B cell (primary cell): Measurements from ENCODE around the gene SMAD7. TPM values are rescaled to one million over a fixed set of nuclear protein-coding genes. Genes with fewer than 3 reads are reported as not detected.

Experiments used
- ATAC-seq: fragments of 200-7000 bp; cut with Tn5 transposase; one replicate; pipeline ENCODE4 v1.10.0; 2021; ENCODE audit warnings: low read depth, mild to moderate bottlenecking, moderate number of reproducible peaks, moderate library complexity
- CTCF ChIA-PET: fragments of 350-600 bp; sonication (Branson Sonifier 250); formaldehyde crosslinking; loops from one replicate; lab custom pipeline; 2021; ENCODE audit warnings: antibody characterized with exemption, inconsistent platforms; lab: Charles Lee
- POLR2A ChIA-PET: fragments of 350-600 bp; sonication (Branson Sonifier 250); formaldehyde crosslinking; loops from one replicate; lab custom pipeline; 2021; ENCODE audit warnings: antibody characterized with exemption; lab: Charles Lee
- DNase-seq: peaks from one replicate; pipeline ENCODE4 v3.0.0; 2013
- H2AFZ ChIP-seq: 2 replicates; pipeline ENCODE4 v1.6.1; 2012; ENCODE audit warnings: mild to moderate bottlenecking, low read depth, low read length; ENCODE audit not compliant: insufficient read depth, poor library complexity, severe bottlenecking
- H3K27ac ChIP-seq, 2 donors: 1 replicate in 1 of 2; 2 replicates in 1 of 2; pipeline ENCODE4 v1.5.1; 2012 to 2013; ENCODE audit warnings: low read length in 2 of 2, mild to moderate bottlenecking in 2 of 2, moderate library complexity in 1 of 2
- H3K27me3 ChIP-seq, 4 experiments: fragments of 200-600 bp in 1 of 4; sonication (generic) in 1 of 4; replicated peaks in 1 of 4; 1 replicate in 2 of 4; 2 replicates in 2 of 4; pipeline versions ENCODE4 v1.6.1 to v1.7.0; 2013 to 2016; ENCODE audit warnings: low read length in 3 of 4, mild to moderate bottlenecking in 2 of 4, mixed read lengths in 1 of 4, moderate library complexity in 1 of 4; ENCODE audit not compliant: insufficient read depth in 4 of 4, control insufficient read depth in 3 of 4; ENCODE audit errors: control extremely low read depth in 1 of 4
- H3K36me3 ChIP-seq, 2 experiments: replicated peaks in 1 of 2; 1 replicate in 1 of 2; 2 replicates in 1 of 2; pipeline versions ENCODE4 v1.6.1 to v1.7.1; 2013; ENCODE audit warnings: low read length in 1 of 2; ENCODE audit not compliant: insufficient read depth in 2 of 2, control insufficient read depth in 1 of 2; ENCODE audit errors: control extremely low read depth in 1 of 2, extremely low read depth in 1 of 2
- H3K4me1 ChIP-seq, 2 donors: fragments of 200-600 bp in 1 of 2; sonication (generic) in 1 of 2; 1 replicate in 1 of 2; 2 replicates in 1 of 2; pipeline versions ENCODE4 v1.5.1 to v1.6.1; 2013 to 2017; ENCODE audit warnings: low read length in 2 of 2; ENCODE audit not compliant: control insufficient read depth in 2 of 2, insufficient read depth in 2 of 2
- H3K4me2 ChIP-seq: replicated peaks from 2 replicates; pipeline ENCODE3; 2012; ENCODE audit warnings: mild to moderate bottlenecking, low read depth, low read length; ENCODE audit not compliant: poor library complexity, severe bottlenecking
- H3K4me3 ChIP-seq, 5 experiments: fragments of 200-600 bp in 1 of 5; sonication (generic) in 1 of 5; 1 replicate in 3 of 5; 2 replicates in 2 of 5; pipeline versions ENCODE4 v1.5.1 to v1.7.0; 2011 to 2016; ENCODE audit warnings: low read length in 4 of 5, mild to moderate bottlenecking in 4 of 5, low read depth in 2 of 5, control low read depth in 1 of 5, moderate library complexity in 1 of 5; ENCODE audit not compliant: insufficient read depth in 1 of 5; ENCODE audit errors: control extremely low read depth in 1 of 5, extremely low read depth in 1 of 5
- H3K79me2 ChIP-seq: fragments of 200-600 bp; sonication (generic); one replicate; pipeline ENCODE4 v1.6.0; 2016; ENCODE audit warnings: low read length; ENCODE audit not compliant: control insufficient read depth, insufficient read depth
- H3K9ac ChIP-seq: fragments of 200-600 bp; sonication (generic); 2 replicates; pipeline ENCODE4 v1.6.1; 2017; ENCODE audit warnings: mild to moderate bottlenecking, low read length, moderate library complexity
- H3K9me3 ChIP-seq, 3 donors: one replicate each; pipeline versions ENCODE4 v1.6.1 to v1.7.1; 2013; ENCODE audit warnings: low read length in 2 of 3; ENCODE audit not compliant: control insufficient read depth in 2 of 3, insufficient read depth in 1 of 3; ENCODE audit errors: control extremely low read depth in 1 of 3
- H4K20me1 ChIP-seq: 2 replicates; pipeline ENCODE4 v1.6.0; 2012; ENCODE audit warnings: mild to moderate bottlenecking, low read length; ENCODE audit not compliant: insufficient read depth, control insufficient read depth, poor library complexity, severe bottlenecking
- H3K27ac Mint-ChIP-seq: one replicate; pipeline ENCODE4 v1.8.0; 2021; ENCODE audit warnings: mixed read lengths
- H3K27me3 Mint-ChIP-seq: one replicate; pipeline ENCODE4 v1.8.0; 2021; ENCODE audit warnings: mixed read lengths
- H3K4me1 Mint-ChIP-seq: one replicate; pipeline ENCODE4 v1.8.0; 2021; ENCODE audit warnings: mixed read lengths
- H3K4me3 Mint-ChIP-seq: one replicate; pipeline ENCODE4 v1.8.0; 2021; ENCODE audit warnings: mixed read lengths
- H3K9me3 Mint-ChIP-seq: one replicate; pipeline ENCODE4 v1.8.0; 2022; ENCODE audit warnings: mixed read lengths; ENCODE audit not compliant: insufficient read depth
- CTCF ChIP-seq: fragments of 200-600 bp; IDR thresholded peaks from one replicate; pipeline ENCODE4 v1.8.0; 2022; ENCODE audit warnings: antibody characterized with exemption, mild to moderate bottlenecking
- EZH2 ChIP-seq: IDR thresholded peaks from 2 replicates; pipeline ENCODE4 v1.6.1; 2012; ENCODE audit warnings: borderline replicate concordance, low read depth, mild to moderate bottlenecking, moderate library complexity, low read length; ENCODE audit not compliant: insufficient read depth, poor library complexity, severe bottlenecking
- WGBS: methylation state at CpG from one replicate; pipeline ENCODE4 v1.1.5; 2013; ENCODE audit warnings: missing lambda C conversion rate; ENCODE audit not compliant: insufficient coverage; 5-methylcytosine and 5-hydroxymethylcytosine counted together
- intact Hi-C: fragments of 100-400 bp; cut with micrococcal nuclease; formaldehyde crosslinking; loops from one replicate; pipeline ENCODE4 v1.10.0; 2022
- polyA plus RNA-seq: library from polyadenylated mRNA; depleted of rRNA; stranded (reverse); fragments of >200 nt; gene quantifications from 2 replicates; pipeline ENCODE4 v1.2.3, GENCODE V29; 2012
- total RNA-seq, 2 donors: library from RNA; stranded (reverse); fragments of 120-200 nt in 1 of 2; gene quantifications; 1 replicate in 1 of 2; 2 replicates in 1 of 2; pipeline versions ENCODE4 v1.2.3 to v1.2.4, GENCODE V29; 2013 to 2022

SMAD7 gene
- total and polyA plus RNA-seq, 2 donors (not counting 1 experiment from before 2014, with no cell fraction given): 10.1 to 20.9 TPM

- no peak overlapping the region for H3K27ac ChIP-seq
- Mint-ChIP-seq H3K27me3 (no peaks in the 10 kb centered on the region), H3K4me3 (peak overlapping the region; percentile 34), H3K4me1 (peaks cover 18% of the 10 kb centered on the region), H3K9me3 (peaks cover 2% of the 10 kb centered on the region), H3K27ac (peak overlapping the region; percentile 84)
- H3K36me3 ChIP-seq: no peaks in the 10 kb centered on the region
- 87% methylated on average over 7 of the region's 8 CpGs for WGBS
- H3K4me2 ChIP-seq: peak overlapping the region; percentile 48
- intact Hi-C loops: no loop called here
- H3K79me2 ChIP-seq: no peaks in the 10 kb centered on the region
- no peaks in the 10 kb centered on the region for H3K27me3 ChIP-seq
- DNase-seq (no peak), ATAC-seq (no peak)
- H3K9me3 ChIP-seq: peaks cover 0 to 4% (median 0%) of the 10 kb centered on the region in 3 donors
- ChIA-PET POLR2A (no interaction called here), CTCF (no interaction called here)
- no peaks in the 10 kb centered on the region for H4K20me1 ChIP-seq
- H3K4me1 ChIP-seq: peaks cover 14 to 16% of the 10 kb centered on the region in 2 donors
- TF ChIP-seq CTCF (no peak), EZH2 (no peak)
- H2AFZ ChIP-seq: peak overlapping the region; percentile 47
- H3K9ac ChIP-seq: no peak overlapping the region
- no peak overlapping the region for H3K4me3 ChIP-seq
Measured at GRCh38 chr18:48896326-48896874, 54.4 kb downstream of the SMAD7 start.

GRCh38 chr18:48894799-48895346 lies 55.9 kb downstream of the SMAD7 start:
- Histone ChIP-seq H3K9ac (no peak overlapping the region), H3K4me1 (peaks cover 14 to 16% of the 10 kb centered on the region in 2 donors), H3K27me3 (no peaks in the 10 kb centered on the region), H4K20me1 (no peaks in the 10 kb centered on the region), H3K4me2 (no peak overlapping the region), H3K27ac (no peak overlapping the region), H3K9me3 (peaks cover 0 to 4% (median 0%) of the 10 kb centered on the region in 3 donors), H2AFZ (no peak overlapping the region), H3K79me2 (no peaks in the 10 kb centered on the region), H3K36me3 (no peaks in the 10 kb centered on the region), H3K4me3 (no peak overlapping the region)
- CTCF ChIA-PET: no interaction called here
- peaks cover 2% of the 10 kb centered on the region for H3K9me3 Mint-ChIP-seq
- DNase-seq (no peak), ATAC-seq (no peak)
- H3K27me3 Mint-ChIP-seq: no peaks in the 10 kb centered on the region
- TF ChIP-seq CTCF (no peak), EZH2 (no peak)
- POLR2A ChIA-PET: no interaction called here
- no peak overlapping the region for H3K27ac Mint-ChIP-seq
- no peak overlapping the region for H3K4me3 Mint-ChIP-seq
- H3K4me1 Mint-ChIP-seq: peaks cover 16% of the 10 kb centered on the region
- intact Hi-C loops: no loop called here
- WGBS: 99% methylated on average over 5 of the region's 5 CpGs
